Hepatocyte (in vitro differentiated cells): Measurements from ENCODE around the gene YARS2. TPM values are rescaled to one million over a fixed set of nuclear protein-coding genes. Genes with fewer than 3 reads are reported as not detected.

Experiments
- DNase-seq: peaks from one replicate; pipeline ENCODE4 v3.0.0-alpha.2; 2016; ENCODE audit warnings: low spot score
- H2AFZ ChIP-seq: fragments of 200-600 bp; sonication (generic); 2 replicates; pipeline ENCODE4 v1.6.0; 2016; ENCODE audit warnings: antibody characterized with exemption, mild to moderate bottlenecking
- H3K27ac ChIP-seq: fragments of 200-600 bp; sonication (generic); 2 replicates; pipeline ENCODE4 v1.5.1; 2016; ENCODE audit warnings: mild to moderate bottlenecking
- H3K27me3 ChIP-seq: fragments of 200-600 bp; sonication (generic); 2 replicates; pipeline ENCODE4 v1.6.1; 2016
- H3K36me3 ChIP-seq: fragments of 200-600 bp; sonication (generic); replicated peaks from 2 replicates; pipeline ENCODE4 v1.5.1; 2016; ENCODE audit warnings: low read depth; ENCODE audit not compliant: insufficient read depth
- H3K4me1 ChIP-seq: fragments of 200-600 bp; sonication (generic); 2 replicates; pipeline ENCODE4 v1.5.1; 2016; ENCODE audit warnings: mild to moderate bottlenecking, moderate library complexity; ENCODE audit not compliant: insufficient read depth
- H3K4me2 ChIP-seq: fragments of 200-600 bp; sonication (generic); 2 replicates; pipeline ENCODE4 v1.6.0; 2016
- H3K4me3 ChIP-seq: fragments of 200-600 bp; sonication (generic); 2 replicates; pipeline ENCODE4 v1.5.1; 2016; ENCODE audit warnings: mild to moderate bottlenecking
- H3K79me2 ChIP-seq: fragments of 200-600 bp; sonication (generic); 2 replicates; pipeline ENCODE4 v1.6.0; 2017; ENCODE audit warnings: mild to moderate bottlenecking
- H3K9me2 ChIP-seq: fragments of 200-600 bp; sonication (generic); replicated peaks from 2 replicates; pipeline ENCODE4 v1.6.0; 2017; ENCODE audit warnings: mild to moderate bottlenecking; ENCODE audit not compliant: insufficient read depth
- H3K9me3 ChIP-seq: fragments of 200-600 bp; sonication (generic); 2 replicates; pipeline ENCODE4 v1.5.1; 2016; ENCODE audit warnings: low read depth, mild to moderate bottlenecking
- H4K20me1 ChIP-seq: fragments of 200-600 bp; sonication (generic); 2 replicates; pipeline ENCODE4 v1.6.0; 2016; ENCODE audit warnings: mild to moderate bottlenecking; ENCODE audit not compliant: insufficient read depth, poor library complexity, severe bottlenecking
- EZH2 ChIP-seq: fragments of 200-600 bp; sonication (generic); IDR thresholded peaks from 2 replicates; pipeline ENCODE4 v1.6.1; 2016; ENCODE audit warnings: antibody characterized with exemption, mild to moderate bottlenecking, borderline replicate concordance
- EZH2phosphoT487 ChIP-seq: fragments of 200-600 bp; sonication (generic); IDR thresholded peaks from one replicate; pipeline ENCODE4 v1.6.1; 2018; ENCODE audit warnings: antibody characterized with exemption, mild to moderate bottlenecking, low read depth, moderate library complexity; ENCODE audit not compliant: unreplicated experiment, severe bottlenecking
- WGBS: methylation state at CpG from one replicate; pipeline ENCODE4 v1.1.6; 2016; ENCODE audit warnings: low lambda C conversion rate; ENCODE audit errors: missing lambda C conversion rate; 5-methylcytosine and 5-hydroxymethylcytosine counted together
- polyA plus RNA-seq: library from polyadenylated mRNA; unstranded; fragments of >200 nt; fragmentation: Nextera tagmentation; extraction: Ambion mirVana; gene quantifications from 2 replicates; pipeline ENCODE4 v1.2.1, GENCODE V29; 2016
- total RNA-seq: library from RNA; depleted of rRNA; stranded (reverse); fragments of >200 nt; gene quantifications from 2 replicates; pipeline ENCODE4 v1.2.3, GENCODE V29; 2014
- TF ChIP-seq, protein P1 (sequence below): fragments of 200-600 bp; sonication (generic); IDR thresholded peaks from 2 replicates; pipeline ENCODE4 v1.5.1; 2016; ENCODE audit warnings: antibody characterized with exemption, mild to moderate bottlenecking; ENCODE audit not compliant: poor library complexity

The YARS2 gene
- total and polyA plus RNA-seq, 2 experiments from 2014 or later = 34.2 to 34.4 TPM

DNA sequence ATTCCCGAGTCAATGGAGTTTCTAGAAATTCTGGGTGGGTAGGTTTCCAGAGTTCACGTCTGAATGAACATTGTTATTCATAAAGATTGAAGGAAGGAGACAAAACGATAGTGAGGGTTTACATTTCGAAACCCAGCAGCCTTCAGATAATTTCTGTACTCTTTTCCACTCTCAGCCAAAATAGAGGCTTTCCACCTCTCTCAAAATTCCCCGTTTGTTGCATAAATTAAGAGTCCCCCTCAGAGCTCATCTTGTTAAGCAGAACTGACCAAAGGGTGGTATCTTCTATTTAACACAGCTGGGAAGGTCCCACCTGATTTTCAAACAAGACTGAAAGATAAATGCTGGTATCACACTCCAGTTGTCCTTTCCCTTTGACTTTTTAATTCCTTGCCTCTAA lies 21.5 kb upstream of the YARS2 start:
- no peaks in the 10 kb centered on the region for H3K79me2 ChIP-seq
- no peaks in the 10 kb centered on the region for H3K36me3 ChIP-seq
- TF ChIP-seq EZH2 (no peak), EZH2phosphoT487 (no peak)
- TF ChIP-seq, protein P1, sequence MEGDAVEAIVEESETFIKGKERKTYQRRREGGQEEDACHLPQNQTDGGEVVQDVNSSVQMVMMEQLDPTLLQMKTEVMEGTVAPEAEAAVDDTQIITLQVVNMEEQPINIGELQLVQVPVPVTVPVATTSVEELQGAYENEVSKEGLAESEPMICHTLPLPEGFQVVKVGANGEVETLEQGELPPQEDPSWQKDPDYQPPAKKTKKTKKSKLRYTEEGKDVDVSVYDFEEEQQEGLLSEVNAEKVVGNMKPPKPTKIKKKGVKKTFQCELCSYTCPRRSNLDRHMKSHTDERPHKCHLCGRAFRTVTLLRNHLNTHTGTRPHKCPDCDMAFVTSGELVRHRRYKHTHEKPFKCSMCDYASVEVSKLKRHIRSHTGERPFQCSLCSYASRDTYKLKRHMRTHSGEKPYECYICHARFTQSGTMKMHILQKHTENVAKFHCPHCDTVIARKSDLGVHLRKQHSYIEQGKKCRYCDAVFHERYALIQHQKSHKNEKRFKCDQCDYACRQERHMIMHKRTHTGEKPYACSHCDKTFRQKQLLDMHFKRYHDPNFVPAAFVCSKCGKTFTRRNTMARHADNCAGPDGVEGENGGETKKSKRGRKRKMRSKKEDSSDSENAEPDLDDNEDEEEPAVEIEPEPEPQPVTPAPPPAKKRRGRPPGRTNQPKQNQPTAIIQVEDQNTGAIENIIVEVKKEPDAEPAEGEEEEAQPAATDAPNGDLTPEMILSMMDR = no peak
- H4K20me1 ChIP-seq = no peaks in the 10 kb centered on the region
- H2AFZ ChIP-seq = no peak overlapping the region
- no peaks in the 10 kb centered on the region for H3K9me2 ChIP-seq
- no peak overlapping the region for H3K4me2 ChIP-seq
- H3K27ac ChIP-seq = no peak overlapping the region
- H3K4me1 ChIP-seq = no peaks in the 10 kb centered on the region
- no peak overlapping the region for H3K4me3 ChIP-seq
- no peak for DNase-seq
- WGBS = 78% methylated on average over 5 of the region's 5 CpGs
- H3K9me3 ChIP-seq = no peaks in the 10 kb centered on the region
- no peaks in the 10 kb centered on the region for H3K27me3 ChIP-seq

DNA sequence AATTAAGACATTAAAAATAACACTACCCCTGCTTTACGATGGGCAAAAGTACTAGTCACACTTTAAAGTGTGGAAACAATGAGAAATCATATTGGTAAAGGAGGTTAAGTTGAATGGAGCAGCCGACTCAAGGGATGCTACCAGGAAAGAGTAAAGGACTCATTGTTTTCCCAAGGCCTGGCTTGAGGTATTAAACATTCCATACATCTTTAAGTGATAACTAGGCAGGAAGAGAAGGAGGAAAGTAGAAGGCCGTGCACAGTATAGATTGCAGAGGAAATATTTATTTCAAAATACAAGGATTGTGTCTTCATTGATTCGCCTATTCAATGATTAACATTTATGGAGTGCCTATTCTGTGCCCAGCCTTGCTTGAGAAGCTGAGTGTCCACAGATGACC lies 20.6 kb upstream of the YARS2 start:
- Histone ChIP-seq H3K4me1 (no peaks in the 10 kb centered on the region), H3K27me3 (no peaks in the 10 kb centered on the region), H4K20me1 (no peaks in the 10 kb centered on the region), H3K79me2 (no peaks in the 10 kb centered on the region), H3K4me2 (no peak overlapping the region), H3K36me3 (no peaks in the 10 kb centered on the region), H3K27ac (no peak overlapping the region), H2AFZ (no peak overlapping the region), H3K9me2 (no peaks in the 10 kb centered on the region), H3K4me3 (no peak overlapping the region), H3K9me3 (no peaks in the 10 kb centered on the region)
- 80% methylated on average over 4 of the region's 4 CpGs for WGBS
- no peak for DNase-seq
- no peak for TF ChIP-seq EZH2

DNA sequence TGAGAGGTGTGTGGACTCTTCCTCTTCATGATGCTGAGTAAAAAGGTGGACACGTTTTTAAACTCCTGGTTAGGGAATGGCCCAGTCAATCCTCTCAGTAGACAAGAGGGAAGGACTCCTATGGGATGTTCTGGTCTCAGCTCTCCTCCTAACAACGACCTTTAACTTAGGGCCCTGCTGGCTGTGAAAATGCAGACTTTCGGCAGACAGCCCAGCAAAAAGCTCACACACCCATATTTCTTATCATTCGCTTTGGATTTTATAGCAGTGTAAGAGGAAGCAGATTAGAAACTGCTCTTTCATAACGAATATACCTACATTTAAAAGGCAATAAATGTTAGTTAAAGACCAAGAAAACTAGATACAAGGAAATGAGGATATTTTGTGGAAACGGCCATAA lies 18.0 kb upstream of the YARS2 start:
- Histone ChIP-seq H3K9me2 (no peaks in the 10 kb centered on the region), H3K27me3 (no peaks in the 10 kb centered on the region), H4K20me1 (no peaks in the 10 kb centered on the region), H3K79me2 (no peaks in the 10 kb centered on the region), H3K27ac (no peak overlapping the region), H3K36me3 (no peaks in the 10 kb centered on the region), H3K4me2 (peak overlapping the region; percentile 1), H2AFZ (no peak overlapping the region), H3K4me1 (no peaks in the 10 kb centered on the region), H3K9me3 (no peaks in the 10 kb centered on the region), H3K4me3 (no peak overlapping the region)
- DNase-seq = no peak
- no peak for TF ChIP-seq EZH2
- TF ChIP-seq, protein P1 = no peak
- no peak for TF ChIP-seq EZH2phosphoT487
- 28% methylated on average over 6 of the region's 6 CpGs for WGBS

DNA sequence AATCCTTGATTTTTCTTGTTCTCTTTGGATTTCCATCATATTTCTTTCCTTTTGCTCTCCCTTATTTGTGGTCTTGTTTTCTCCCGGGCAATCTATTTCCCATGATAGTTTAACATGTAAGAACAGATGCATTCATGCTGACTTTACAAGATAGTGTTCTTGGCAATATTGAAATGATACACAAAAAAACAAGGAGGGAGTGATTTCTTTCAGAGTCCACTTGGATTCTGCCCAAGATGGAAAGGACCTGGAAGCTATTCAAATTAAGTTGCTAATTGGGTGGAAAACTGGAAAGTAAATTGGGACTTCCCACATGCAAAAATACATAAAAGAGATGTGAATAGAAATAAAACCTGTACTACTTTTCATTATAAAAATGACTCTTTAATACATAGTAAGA lies 14.4 kb upstream of the YARS2 start:
- H3K27me3 ChIP-seq = no peaks in the 10 kb centered on the region
- 50% methylated on average over 1 of the region's 1 CpG for WGBS
- H3K4me2 ChIP-seq = no peak overlapping the region
- no peaks in the 10 kb centered on the region for H3K36me3 ChIP-seq
- no peaks in the 10 kb centered on the region for H3K9me3 ChIP-seq
- DNase-seq = no peak
- no peak overlapping the region for H2AFZ ChIP-seq
- no peaks in the 10 kb centered on the region for H3K79me2 ChIP-seq
- no peaks in the 10 kb centered on the region for H4K20me1 ChIP-seq
- no peaks in the 10 kb centered on the region for H3K9me2 ChIP-seq
- no peaks in the 10 kb centered on the region for H3K4me1 ChIP-seq
- no peak overlapping the region for H3K27ac ChIP-seq
- TF ChIP-seq, protein P1 = no peak
- TF ChIP-seq EZH2phosphoT487 (no peak), EZH2 (no peak)
- H3K4me3 ChIP-seq = no peak overlapping the region
